GM21515 (cell line): ENCODE results near the gene CPLX4.
"Not testable (repeated sequence)": the region's sequence is repeated elsewhere in the genome, so short reads cannot be mapped to it uniquely, and the experiment has no call there.

Experiments used
- ATAC-seq: cut with Tn5 transposase; IDR thresholded peaks from one replicate; pipeline ENCODE4 v1.9.1; 2021; ENCODE audit not compliant: unreplicated experiment

CPLX4 gene

GRCh38 chr18:59271606-59272220, 46.7 kb downstream of the CPLX4 start:
- no peak for ATAC-seq

GRCh38 chr18:59270689-59271257, 47.7 kb downstream of the CPLX4 start:
- ATAC-seq = no peak

GRCh38 chr18:59269563-59270119, 48.8 kb downstream of the CPLX4 start:
- no peak for ATAC-seq

- ATAC-seq = peak; percentile 42
These were observed 49.5 kb downstream of the CPLX4 start for GRCh38 chr18:59268721-59269562.

- no peak for ATAC-seq
These were observed 50.2 kb downstream of the CPLX4 start for GRCh38 chr18:59268127-59268720.

- no peak for ATAC-seq
These were observed 50.8 kb downstream of the CPLX4 start for GRCh38 chr18:59267503-59268126.

- no peak for ATAC-seq
These were observed 51.5 kb downstream of the CPLX4 start for GRCh38 chr18:59266886-59267502.

- ATAC-seq = no peak
These were observed 52.0 kb downstream of the CPLX4 start for GRCh38 chr18:59266459-59266858.

- no peak for ATAC-seq
These were observed 52.5 kb downstream of the CPLX4 start for GRCh38 chr18:59265974-59266369.

- peak; percentile 61 for ATAC-seq
These were observed 53.0 kb downstream of the CPLX4 start for GRCh38 chr18:59265246-59265973.

- no peak for ATAC-seq
These were observed 53.7 kb downstream of the CPLX4 start for GRCh38 chr18:59264651-59265245.

- ATAC-seq = no peak
These were observed 54.3 kb downstream of the CPLX4 start for GRCh38 chr18:59264121-59264571.

- no peak for ATAC-seq
These were observed 54.8 kb downstream of the CPLX4 start for GRCh38 chr18:59263661-59264060.

- not testable (repeated sequence) for ATAC-seq
These were observed 56.2 kb downstream of the CPLX4 start for GRCh38 chr18:59262243-59262642.

GRCh38 chr18:59261842-59262241, 56.6 kb downstream of the CPLX4 start:
- not testable (repeated sequence) for ATAC-seq

GRCh38 chr18:59255491-59255890, 63.0 kb downstream of the CPLX4 start:
- ATAC-seq = not testable (repeated sequence)

GRCh38 chr18:59249199-59249774, 69.2 kb downstream of the CPLX4 start:
- peak; percentile 61 for ATAC-seq

GRCh38 chr18:59246796-59247195, 71.7 kb downstream of the CPLX4 start:
- ATAC-seq = no peak
